AG09309 (cell line): ENCODE measurements around the gene PINLYP.
"Not testable (repeated sequence)": the region's sequence is repeated elsewhere in the genome, so short reads cannot be mapped to it uniquely, and the experiment has no call there.

Source experiments
- DNase-seq: peaks from one replicate; pipeline ENCODE4 v3.0.0-alpha.2; 2010; ENCODE audit warnings: low read depth
- H3K4me3 ChIP-seq: 2 replicates; pipeline ENCODE4 v1.5.1; 2011; ENCODE audit warnings: mild to moderate bottlenecking, low read depth, low read length, moderate library complexity; ENCODE audit not compliant: control insufficient read depth
- TF ChIP-seq, protein P1 (sequence below): IDR thresholded peaks from 2 replicates; pipeline ENCODE4 v1.5.1; 2011; ENCODE audit warnings: mild to moderate bottlenecking, low read depth, low read length, inconsistent platforms; ENCODE audit not compliant: insufficient read depth, control insufficient read depth; ENCODE audit errors: missing control alignments

Gene PINLYP

DNA sequence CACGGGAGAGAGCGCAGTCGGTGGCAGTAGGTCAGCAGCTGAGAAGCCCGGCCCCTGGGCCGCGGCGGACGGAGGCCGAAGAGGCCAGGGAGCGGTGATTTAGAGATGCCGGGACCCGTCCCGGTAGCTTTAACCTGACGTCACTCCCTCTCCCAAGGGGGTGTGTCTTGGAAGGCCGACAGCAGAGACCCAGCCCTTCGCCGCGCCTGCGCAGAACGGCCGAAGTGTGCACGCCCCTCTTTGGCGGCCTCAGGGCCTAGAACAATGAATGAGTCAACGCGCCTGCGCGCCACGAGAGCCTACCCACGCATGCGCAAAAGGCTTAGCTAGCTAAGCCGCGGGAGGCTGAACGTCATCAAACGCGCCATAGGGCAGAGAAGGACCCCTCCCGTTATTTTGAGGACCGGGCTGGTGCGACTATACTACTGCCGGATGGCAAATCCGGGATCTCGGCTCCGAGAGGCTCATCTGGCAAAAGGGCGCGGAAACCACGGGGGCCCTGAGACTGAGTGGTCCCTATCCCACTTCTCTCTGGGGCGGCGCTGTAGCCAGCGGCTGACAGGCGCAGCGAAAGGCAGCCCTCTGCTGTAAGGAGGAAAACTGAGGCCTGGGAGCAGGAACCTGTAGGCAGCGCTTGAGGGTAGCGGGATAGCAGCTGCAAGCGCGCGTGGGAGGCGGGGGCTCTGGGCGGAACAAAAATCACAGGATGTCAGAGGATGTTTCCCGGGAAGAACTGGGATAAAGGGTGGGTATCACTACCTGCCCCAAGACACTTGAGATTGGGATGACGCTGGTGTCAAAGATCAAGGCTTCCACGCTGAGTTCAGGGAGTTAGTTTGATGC lies 20.6 kb downstream of the PINLYP start, which contains the start of the genes IRGQ and ZNF576:
Gene IRGQ (minus strand): TSS at position 136 of the 843 bp plus-strand sequence. CDS start 796 bp downstream, outside the sequence.
Gene ZNF576 (plus strand): TSS at position 597 of the 843 bp plus-strand sequence. CDS start 514 bp downstream, outside the sequence.
- TF ChIP-seq, protein P1, sequence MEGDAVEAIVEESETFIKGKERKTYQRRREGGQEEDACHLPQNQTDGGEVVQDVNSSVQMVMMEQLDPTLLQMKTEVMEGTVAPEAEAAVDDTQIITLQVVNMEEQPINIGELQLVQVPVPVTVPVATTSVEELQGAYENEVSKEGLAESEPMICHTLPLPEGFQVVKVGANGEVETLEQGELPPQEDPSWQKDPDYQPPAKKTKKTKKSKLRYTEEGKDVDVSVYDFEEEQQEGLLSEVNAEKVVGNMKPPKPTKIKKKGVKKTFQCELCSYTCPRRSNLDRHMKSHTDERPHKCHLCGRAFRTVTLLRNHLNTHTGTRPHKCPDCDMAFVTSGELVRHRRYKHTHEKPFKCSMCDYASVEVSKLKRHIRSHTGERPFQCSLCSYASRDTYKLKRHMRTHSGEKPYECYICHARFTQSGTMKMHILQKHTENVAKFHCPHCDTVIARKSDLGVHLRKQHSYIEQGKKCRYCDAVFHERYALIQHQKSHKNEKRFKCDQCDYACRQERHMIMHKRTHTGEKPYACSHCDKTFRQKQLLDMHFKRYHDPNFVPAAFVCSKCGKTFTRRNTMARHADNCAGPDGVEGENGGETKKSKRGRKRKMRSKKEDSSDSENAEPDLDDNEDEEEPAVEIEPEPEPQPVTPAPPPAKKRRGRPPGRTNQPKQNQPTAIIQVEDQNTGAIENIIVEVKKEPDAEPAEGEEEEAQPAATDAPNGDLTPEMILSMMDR = no peak
- peak; percentile 96 for DNase-seq
- H3K4me3 ChIP-seq = peak within 1 kb of the TSS; percentile 74

DNA sequence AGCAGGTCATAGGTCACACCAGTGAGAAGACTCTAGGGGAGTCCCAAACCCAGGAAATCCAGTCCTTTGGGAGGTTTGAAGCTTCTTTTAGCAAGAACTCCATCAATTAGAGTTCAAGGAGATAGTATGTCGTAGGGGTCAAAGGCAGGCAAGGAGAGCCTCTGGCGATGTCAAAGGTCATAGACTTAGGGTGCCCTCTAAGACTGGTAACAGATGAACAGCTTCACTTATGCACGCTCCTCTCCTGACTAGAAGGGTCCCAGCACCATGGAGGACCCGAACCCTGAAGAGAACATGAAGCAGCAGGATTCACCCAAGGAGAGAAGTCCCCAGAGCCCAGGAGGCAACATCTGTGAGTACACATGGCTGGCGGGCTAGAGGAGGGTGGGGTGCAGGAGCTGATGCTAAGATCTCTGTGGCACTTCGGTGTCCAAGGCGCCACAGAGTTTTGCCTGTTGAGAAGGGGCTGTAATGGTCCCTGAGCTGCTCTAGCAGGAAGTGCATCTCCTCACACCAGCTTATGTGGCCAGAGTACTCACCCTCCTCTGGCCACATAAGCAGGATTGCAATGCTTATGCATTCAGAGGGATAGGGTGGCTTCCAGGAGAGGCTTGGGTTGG lies 21.4 kb downstream of the PINLYP start:
- H3K4me3 ChIP-seq = peak overlapping the region; percentile 69
- DNase-seq = no peak
- TF ChIP-seq, protein P1 = no peak

DNA sequence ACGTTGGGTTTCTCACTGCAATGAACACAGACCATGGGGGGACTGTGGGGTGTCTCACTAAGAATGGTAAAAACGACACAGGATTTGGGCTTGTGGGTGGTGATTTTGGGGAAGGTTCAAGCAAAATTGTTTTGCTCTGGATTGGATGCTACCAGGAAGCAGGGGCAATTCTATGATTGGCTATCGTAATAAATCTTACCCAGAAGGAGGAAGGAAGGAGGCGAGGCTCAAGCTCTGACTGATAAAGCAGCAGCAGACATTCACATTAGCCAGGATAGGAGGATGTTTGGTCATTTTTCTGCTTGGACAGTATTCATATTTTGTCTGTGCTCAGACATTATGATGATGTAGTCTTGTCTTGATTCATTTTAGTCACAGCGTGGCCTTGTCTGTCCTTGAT lies 22.3 kb downstream of the PINLYP start:
- TF ChIP-seq, protein P1 = no peak
- 0 out of 2 replicates have a peak overlapping the region, but pooled peaks have one; percentile 9 for H3K4me3 ChIP-seq
- DNase-seq = no peak

DNA sequence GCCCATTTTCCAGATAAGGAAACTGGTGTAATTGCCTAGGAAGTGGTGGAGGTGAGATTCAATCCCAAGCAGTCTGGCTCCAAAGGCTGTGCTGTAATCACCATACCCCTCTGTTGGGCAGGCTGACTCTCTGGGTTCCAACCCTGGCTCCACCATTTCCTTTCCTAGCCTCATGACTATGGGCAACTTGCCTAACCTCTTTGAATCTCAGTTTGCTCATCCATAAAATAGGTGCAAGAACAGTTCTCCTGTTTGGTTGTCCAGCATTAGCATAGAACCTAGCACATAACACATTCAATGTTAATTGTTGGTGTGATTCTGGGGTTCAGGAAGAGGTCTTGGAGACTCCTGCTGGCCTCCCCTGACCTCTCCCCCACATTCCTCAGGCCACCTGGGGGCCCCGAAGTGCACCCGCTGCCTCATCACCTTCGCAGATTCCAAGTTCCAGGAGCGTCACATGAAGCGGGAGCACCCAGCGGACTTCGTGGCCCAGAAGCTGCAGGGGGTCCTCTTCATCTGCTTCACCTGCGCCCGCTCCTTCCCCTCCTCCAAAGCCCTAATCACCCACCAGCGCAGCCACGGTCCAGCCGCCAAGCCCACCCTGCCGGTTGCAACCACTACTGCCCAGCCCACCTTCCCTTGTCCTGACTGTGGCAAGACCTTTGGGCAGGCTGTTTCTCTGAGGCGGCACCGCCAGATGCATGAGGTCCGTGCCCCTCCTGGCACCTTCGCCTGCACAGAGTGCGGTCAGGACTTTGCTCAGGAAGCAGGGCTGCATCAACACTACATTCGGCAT lies 23.0 kb downstream of the PINLYP start:
- TF ChIP-seq, protein P1 = no peak
- no peak overlapping the region for H3K4me3 ChIP-seq

DNA sequence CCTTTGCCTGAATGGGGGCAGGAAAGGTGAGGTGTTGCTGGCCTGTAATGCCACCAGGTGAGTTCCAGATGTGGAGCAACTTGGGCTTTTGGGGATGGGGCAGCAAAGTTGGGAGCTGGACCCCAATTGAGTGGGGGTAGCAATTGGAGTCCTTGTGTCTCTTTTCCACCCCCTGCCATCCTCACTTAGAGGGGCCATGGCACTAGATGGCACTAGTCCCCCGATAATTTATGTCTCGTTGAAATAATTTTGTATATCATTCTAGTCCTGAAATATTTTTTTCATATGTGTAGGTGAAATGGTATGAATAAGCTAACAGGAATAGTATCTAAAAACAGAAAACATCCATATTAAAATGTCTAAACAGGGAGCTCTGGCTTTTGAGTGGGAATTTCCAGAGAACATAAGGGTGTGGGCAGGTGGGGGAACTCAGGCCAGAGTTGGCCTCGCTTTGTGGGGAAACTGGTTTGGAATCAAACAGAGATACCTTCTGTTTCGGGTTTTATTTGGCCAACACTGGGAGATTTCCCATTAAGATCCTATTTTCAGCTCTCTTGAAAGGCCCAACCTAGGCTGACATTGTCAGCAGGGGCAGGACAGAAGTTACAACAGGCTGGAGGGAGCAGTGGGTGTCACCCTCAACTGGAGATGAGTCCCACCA lies 24.2 kb downstream of the PINLYP start:
- H3K4me3 ChIP-seq = no peak overlapping the region
- no peak for DNase-seq
- TF ChIP-seq, protein P1 = no peak

More for the DNA sequence above, 23.0 kb downstream of the PINLYP start:
- no peak for DNase-seq

DNA sequence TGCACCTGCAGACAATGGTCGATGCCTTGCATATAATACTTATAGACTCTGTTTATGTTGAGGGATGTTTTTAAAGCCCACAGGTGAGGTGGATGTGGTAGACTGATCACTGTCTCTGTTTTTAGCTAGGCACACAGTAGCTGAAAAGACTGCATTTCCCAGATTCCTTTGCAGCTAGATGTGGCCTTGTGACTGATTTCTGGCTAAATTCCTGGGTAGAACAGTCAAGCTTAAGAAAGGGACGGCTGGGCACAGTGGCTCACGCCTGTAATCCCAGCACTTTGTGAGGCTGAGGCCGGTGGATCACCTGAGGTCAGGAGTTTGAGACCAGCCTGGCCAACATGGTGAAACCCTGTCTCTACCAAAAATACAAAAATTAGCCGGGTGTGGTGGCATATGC lies 24.7 kb downstream of the PINLYP start:
- not testable (repeated sequence) for DNase-seq

More for the DNA sequence above, 24.7 kb downstream of the PINLYP start:
- not testable (repeated sequence) for H3K4me3 ChIP-seq
